GF-D8 (cell line): ENCODE results near the gene GNAT1.
A peak's percentile ranks its signal among the peaks of the same experiment; 100 is the strongest.

ENCODE experiments used
- DNase-seq: peaks from one replicate; lab custom pipeline; 2025; lab: John Stamatoyannopoulos, UW

GNAT1 gene

DNA sequence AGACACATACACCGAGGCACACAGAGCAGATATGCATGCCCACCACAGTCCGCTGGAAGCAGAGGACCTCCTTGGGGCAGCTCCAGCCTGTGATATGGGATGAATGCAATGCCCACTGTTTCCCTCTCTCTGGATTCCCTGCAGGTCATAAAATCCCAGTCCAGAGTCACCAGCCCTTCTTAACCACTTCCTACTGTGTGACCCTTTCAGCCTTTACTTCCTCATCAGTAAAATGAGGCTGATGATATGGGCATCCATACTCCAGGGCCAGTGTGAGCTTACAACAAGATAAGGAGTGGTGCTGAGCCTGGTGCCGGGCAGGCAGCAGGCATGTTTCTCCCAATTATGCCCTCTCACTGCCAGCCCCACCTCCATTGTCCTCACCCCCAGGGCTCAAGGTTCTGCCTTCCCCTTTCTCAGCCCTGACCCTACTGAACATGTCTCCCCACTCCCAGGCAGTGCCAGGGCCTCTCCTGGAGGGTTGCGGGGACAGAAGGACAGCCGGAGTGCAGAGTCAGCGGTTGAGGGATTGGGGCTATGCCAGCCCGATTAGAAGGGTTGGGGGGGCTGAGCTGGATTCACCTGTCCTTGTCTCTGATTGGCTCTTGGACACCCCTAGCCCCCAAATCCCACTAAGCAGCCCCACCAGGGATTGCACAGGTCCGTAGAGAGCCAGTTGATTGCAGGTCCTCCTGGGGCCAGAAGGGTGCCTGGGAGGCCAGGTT, at the start of gene GNAT1:
Gene GNAT1, plus strand, starts transcription at position 675 of the 725 bp plus-strand sequence. CDS start 116 bp downstream, outside the sequence.
- DNase-seq, result peak; percentile 39

DNA sequence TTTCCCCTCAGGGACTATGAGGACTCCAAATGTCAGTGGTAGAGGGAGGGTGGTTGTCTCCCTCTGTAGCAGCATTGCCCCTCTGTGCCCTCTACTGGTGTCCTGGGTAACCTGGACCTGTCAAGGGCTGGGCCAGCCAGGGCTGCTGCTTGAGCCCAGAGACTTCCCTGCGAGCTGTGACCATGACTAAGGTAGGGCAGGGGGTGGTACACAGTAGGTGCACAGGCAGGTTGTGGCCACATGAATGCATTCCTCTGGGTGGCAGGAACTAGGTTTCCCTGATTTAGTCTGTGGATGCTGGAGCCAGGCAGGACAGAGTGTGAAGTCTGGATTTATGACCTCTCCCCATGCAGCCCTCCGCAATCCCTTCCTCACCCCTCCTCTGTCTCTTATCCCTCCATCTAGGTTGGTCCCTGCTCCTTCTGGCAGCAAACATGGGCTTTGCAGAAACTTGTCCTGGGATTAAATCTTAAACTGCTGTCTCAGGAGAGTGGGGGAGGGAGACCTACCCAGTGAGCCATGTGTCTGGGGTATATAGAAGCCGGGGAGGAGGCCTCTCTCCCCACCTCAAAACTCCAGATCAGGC, 45.0 kb upstream of the GNAT1 start:
- DNase-seq, result no peak

DNA sequence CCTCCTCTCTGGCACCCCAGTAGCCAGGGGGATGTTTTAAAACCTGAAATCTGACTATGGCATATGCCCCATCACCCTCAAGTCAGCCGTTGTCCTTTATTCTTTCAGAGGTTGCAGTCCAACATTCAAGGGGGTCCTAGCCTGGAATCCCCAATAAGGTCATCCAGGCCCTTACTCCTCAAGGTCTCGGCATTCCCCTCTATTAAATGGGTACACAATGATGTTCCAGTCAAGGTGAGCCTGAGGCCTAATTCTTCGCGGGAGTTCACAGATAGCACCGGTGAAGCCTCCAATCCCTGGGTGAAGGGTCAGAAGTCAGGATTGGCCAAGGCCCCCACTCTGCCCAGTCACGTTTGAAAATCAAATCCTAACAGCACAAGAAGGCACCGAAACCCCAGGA, 44.4 kb upstream of the GNAT1 start:
- no peak for DNase-seq

DNA sequence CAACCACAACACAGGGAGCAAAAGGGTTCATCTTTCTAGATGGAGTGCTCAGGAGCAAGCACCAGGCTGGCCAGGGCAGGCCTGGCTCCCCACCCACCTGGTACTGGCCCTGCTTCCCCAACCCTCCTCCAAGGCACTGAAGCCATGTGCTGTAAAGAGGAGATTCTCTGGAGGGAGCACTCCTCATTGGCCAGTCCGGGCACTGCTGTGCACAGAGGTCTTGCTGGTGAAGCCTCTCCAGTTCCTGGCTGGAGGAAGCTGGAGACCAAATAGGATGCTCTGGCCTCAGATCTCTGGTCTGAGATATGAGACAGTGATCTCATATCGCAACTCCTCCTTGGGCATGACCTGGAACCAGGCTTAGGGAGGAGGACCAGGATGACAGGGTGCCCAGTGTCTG, 44.0 kb upstream of the GNAT1 start:
- no peak for DNase-seq

DNA sequence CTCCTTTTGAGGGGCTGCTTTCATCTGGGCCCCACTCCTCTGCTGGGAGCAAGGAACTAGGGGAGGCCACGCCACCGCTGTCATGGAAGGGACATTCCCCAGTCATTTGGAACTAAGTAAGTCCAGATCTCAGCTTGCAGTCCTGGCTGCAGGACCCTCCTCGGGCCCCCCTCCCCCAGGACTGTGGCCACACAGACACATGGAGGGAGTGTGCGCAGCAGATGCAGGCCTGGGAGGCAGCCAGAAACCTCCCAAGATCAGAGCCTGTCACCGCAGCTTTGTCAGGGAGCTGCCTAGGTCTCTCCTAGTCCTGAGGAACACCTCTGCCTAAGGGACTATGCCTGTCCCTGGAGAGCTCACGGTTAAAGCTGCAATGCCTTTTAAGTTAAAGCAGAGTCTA, 43.5 kb upstream of the GNAT1 start:
- no peak for DNase-seq

DNA sequence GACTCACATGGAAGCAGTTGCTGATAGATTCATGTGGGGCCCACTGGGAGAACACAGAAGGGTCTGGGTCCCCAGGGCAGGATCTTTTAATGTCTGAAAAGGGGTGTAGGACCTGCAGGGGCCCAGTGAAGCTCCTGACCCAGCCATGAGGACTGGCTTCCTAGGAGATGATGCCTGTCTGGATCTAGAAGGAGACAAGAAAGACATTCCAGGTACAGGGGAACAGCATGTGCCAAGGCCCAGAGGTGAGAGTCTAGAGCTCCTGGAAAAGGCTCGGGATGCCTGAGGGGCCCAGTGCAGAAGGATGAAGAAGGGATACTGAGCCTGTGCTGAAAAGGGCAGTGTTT, 41.0 kb upstream of the GNAT1 start:
- no peak for DNase-seq

DNA sequence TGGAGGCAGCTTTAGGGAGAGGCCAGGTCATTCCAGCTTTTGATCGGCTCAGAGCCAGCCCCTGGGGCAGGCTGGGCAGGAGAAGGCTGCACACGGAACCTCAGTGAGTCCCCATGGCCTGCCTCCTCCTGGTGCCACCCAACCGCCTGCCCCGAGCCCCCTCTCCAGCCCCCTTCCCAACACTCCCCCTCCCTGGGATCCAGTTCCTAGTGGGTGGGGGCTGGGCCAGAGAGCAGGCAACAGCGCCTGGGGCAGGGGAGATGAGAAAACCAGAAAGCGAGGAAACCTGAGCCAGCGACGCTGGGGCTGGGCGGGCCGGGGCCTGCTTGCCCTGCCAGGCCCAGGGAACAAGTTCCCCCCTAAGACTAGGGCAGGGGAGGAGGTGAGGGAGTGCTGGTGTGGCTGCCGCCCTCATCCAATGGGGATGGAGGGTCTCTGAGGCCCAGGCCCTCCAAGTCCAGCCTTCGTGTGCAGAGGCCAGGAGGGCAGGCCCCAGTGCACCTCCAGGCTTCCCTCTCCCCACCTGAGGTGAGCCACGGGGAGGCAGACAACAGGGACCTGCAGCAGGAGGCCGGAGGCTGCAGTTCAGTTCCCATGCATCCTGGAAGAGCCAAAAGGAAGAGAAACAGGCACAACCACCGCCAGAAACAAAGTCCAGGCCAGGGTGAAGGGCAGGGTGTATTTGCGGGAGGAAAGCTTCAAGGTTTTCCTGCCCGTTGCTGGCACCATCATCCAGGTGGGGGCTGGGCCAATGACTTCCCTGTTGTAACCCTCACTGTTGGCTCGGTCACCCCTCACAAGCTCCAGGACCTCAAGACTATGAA, 40.3 kb upstream of the GNAT1 start:
- DNase-seq, result no peak

DNA sequence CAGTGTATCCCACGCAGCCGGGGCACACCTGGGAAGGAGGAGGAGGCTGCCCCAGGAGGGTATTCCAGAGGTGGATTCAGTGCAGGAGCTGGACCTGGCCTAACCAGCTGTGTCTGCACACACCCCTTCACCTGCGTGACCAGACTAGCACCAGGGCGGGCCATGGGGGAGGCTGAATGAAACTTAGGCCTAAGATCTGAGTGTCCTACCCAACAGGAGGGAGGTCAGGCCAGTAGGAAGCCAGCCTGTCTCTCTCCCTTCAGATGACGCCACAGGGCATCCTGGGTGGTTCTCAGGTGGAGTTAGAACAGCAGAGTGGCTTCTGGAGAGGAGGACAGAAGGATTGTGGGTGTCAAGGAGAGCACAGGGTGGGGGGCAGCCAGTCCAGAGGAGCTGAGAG, 39.7 kb upstream of the GNAT1 start:
- DNase-seq, result no peak

DNA sequence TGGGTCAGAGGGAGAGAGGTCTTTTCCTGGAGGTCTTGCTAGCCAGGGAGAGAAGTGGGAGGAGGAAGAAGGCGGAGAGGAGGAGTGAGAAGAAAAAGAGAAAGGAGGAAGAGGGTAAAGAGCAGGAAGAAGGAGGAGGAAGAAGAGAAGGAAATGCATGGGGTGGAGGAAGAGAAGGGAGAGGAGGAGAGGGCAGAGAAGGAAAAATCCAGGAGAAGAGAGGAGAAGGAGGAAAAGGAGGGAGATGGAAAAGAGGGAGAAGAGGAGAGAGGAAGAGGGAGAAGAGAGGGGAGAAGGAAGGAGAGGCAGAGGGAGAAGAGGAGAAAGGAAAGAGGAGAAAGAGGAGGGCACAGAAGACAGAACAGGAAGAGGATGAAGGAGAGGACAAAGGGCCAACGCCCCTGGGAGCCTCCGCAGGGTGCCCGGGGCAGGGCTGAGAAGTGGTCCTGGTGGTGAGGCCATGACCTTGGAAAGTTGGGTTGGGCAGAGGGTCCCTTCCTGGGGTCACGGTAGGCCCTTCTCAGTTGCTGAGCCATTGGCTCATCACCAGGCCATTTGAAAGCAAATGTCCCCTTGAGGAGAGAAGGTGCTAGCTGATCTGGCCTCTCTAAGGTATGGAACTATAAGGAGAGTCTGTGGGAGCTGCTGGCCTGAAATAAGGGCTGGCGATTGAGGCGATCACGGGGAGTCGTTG, 37.5 kb upstream of the GNAT1 start:
- DNase-seq, result no peak

DNA sequence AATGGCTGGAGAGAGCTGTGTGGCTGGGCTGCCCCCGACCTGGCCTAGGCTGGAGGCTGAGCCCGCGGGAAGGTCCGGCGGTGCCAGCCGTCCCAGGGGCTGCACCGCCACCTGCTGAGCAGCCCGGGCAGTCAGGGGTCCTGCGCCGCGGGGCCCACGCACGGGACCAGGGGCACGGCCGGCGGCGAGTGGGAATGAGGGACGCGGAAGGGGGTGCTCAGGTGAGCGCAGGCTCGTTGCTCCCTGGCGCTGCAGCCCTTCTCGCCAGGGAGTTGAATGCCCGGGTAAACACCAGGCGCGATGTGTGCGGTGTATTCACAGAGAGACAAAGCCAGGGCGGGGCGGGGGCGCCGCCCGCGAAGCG, 37.0 kb upstream of the GNAT1 start:
- DNase-seq, result no peak

DNA sequence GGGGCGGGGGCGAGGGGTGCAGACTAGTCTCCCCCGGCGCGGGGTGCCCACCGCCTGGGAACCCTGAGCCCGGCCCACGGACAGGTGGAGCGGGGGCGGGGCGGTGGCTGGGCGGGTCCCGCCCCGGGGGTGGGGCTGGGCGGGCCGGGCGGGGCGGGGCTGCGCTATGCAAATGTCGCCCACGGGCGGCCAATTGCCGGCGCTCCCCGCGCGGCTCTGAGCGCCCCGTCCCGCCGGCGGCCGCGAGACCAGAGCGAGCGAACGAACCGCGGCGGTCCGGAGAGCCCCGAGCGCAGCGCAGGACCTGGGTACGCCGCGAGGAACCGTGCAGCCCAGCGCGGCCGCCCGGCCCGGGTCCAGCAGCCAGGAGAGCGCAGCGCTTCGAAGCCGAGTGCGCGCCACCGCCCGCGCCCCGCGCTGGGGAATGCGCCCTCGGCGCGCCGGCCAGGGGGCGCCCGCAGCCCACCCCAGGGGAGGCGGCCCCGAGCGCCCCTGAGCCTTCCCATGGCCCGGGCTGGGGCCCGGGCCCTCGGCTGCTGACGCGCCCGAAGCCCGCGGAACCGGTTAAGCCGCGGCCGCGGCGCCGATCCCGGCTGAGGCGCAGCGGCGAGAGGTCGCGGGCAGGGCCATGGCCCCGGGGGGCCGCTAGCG, 36.4 kb upstream of the GNAT1 start, which contains the start of gene SEMA3F:
Gene SEMA3F, plus strand, starts transcription at position 485 of the 651 bp plus-strand sequence. CDS start 4,299 bp downstream, outside the sequence.
- DNase-seq, result no peak

DNA sequence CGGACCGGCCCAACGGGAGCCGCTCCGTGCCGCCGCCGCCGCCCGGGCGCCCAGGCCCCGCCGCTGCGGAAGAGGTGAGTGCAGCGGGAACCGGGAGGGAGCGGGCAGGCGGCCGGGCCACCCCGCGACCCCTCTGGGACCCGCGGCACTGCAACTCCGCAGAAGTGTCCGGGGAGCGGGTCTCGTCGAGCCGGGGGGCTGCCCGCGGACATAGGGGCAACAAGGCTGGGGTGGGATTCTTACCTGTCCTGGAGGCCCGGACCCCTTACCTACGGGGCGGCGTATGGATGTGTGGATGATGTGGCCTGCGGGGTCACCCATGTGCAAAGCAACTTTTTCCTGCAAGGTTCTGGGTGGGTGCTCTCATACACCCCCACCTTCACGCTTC, 35.9 kb upstream of the GNAT1 start:
- DNase-seq, result no peak

DNA sequence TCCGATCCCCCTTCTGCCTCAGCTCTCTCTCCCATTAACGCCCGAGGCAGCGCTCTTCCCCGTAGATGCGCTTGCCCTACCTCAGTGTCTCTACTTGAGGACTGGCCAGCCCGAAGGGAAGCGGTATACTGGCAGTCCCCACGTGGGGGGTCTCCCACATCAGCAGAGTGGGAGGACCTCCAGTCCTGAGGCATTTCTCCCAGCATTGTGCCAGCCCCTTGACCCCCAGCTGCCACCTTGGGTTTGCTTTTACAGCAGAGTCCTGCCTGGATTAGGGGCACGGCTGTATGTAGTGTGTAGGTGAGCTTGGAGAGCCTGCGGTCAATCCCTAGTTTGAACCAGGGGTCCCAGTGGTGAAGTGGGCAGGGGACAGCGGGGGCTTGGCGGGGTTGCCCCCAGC, 35.5 kb upstream of the GNAT1 start:
- DNase-seq, result no peak

DNA sequence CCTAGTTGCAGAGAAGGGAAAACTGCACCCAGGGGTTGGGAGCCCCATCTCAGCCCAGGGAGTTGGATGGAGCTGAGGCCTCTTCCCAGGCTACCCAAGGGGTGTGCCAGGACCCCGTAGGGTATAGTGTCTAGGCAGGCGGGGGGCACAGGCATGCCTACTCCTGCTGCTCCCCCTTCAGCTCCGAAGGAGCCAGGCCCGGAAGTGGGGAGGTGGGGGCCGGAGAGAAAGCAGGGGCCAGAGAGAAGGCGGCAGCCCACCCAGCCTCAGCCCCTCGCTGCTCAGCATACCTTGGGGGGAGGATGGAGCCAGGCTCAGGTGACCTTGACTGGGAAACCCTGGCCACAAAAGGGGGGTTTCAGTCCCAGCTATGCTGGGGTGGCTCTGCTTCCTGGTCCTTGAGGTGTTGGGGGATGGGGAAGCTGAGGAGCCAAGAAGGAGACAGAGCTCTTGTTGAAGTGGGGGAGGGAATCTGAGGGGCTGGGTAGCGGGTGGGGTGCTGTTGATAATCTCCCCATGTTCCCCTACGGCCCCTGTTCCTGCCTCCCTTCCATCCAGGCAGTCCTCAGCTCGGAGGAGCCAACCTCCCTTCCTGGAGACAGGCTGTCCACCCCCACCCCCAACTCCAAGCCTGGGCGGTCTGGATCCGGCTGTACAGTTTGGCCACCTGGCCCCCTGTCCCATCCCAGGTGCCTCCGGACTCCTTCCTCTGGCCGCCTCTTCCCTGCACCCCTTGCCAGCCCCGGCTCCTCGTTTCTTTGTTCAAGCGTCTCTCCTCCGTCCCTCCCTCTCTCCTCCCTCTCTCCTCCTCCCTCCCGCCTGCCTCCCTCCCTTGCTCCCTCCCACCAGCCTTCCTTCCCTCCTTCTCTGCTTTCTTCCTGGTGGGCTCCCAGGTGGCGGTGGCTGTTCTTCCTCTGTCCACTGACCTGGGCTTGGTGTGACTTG, 34.6 kb upstream of the GNAT1 start:
- no peak for DNase-seq

DNA sequence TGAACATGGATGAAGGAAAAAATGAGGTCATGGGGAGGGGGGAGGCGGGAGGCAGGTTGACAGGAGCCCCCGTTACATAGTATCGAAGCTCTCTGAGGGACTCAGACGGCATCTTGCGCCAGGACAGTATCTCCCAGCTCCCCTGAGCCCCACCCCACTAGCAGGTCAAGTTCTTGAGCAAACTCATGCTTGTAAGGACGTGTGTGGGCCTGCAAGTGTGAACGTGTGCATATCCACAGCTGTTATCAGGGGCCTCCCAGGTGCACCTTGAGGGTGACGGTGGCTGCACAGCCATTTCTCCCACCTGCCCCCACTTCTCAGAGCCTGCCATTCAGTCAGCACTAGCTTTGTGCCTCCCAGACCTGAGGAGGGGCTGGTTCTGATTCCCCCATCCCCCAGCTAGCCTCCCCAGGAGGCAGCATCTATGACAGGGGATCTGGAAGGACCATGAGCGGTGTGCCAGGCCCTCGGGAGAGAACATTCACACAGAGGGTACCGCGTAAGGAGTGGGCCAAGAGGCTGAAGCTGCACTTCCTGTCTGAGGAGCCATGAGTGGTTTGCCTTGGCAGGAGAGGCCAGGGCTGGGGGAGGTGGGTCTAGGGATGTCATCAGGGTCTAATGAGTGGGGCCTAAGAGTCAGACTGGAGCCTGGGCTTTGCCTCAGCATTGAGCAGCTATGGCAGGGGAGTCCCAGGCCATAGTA, 33.4 kb upstream of the GNAT1 start:
- DNase-seq, result no peak

DNA sequence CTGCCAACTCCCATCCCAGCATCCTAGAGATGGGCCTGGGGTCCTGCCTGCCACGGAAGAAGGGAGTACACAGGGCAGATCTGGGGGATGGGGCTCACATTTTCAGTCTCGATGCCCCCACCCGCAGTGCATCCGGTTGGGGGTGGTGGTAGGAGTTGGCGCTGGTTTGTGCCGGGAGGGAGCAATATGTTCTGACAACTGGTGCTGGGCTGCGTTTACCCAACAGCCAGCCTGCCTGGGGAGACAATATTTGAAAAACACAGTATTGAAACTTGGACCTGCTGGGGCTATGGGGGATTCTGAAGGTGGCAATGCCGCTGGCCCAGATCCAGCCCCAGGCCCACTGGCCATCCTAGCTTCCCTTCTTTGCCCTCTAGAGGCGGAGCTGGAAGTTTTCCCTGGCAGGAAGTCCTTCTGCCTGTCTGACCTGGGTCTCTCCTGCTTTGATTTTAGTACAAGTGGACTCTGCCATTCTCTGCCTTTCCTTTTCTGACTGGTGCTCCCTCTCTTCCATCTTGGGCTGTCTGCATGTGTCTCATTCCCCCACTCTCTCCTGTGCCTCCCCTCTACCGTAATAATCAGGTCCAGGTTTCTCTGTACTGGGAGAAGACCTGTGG, 32.8 kb upstream of the GNAT1 start:
- no peak for DNase-seq

DNA sequence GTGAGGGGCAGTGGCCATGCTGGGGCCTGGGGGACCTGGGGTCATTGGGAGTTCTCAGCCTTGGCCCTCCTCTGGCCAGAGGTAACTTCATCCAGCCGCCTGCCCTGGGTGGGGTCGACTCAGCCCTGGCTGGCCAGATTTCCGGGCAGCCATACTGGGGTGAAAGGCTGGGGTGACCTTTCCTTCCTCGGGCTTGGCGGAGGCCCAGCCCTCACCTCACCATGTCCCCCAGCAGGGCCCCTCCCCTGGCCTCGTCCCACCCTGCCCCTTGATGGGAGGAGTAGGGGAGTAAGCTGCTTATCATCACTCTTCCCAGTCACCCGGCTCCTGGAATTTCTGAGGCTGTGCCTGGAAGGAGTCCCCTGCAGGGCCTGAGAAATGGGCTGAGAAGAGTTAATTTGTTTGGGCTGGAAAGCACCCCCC, 30.8 kb upstream of the GNAT1 start:
- DNase-seq, result no peak

DNA sequence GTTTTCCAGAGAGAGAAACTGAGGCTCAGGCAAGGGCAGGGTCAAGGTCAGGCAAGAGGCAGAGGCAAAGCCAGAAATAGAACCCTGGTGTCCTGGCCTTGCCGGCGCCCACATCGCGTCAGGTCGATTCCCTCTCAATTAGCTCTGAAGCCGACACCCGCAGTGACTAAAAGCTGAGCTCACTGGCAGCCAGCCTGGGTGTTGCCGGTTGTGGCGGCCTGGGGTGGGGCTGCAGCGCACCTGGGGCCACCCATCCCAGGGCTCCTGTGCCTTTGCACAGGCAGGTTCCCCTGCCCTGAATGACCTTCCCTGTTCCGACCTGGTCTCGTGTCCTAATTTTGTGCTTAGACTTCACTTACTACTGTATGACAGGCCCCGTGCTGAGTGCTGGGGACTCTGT, 30.1 kb upstream of the GNAT1 start:
- DNase-seq, result no peak

DNA sequence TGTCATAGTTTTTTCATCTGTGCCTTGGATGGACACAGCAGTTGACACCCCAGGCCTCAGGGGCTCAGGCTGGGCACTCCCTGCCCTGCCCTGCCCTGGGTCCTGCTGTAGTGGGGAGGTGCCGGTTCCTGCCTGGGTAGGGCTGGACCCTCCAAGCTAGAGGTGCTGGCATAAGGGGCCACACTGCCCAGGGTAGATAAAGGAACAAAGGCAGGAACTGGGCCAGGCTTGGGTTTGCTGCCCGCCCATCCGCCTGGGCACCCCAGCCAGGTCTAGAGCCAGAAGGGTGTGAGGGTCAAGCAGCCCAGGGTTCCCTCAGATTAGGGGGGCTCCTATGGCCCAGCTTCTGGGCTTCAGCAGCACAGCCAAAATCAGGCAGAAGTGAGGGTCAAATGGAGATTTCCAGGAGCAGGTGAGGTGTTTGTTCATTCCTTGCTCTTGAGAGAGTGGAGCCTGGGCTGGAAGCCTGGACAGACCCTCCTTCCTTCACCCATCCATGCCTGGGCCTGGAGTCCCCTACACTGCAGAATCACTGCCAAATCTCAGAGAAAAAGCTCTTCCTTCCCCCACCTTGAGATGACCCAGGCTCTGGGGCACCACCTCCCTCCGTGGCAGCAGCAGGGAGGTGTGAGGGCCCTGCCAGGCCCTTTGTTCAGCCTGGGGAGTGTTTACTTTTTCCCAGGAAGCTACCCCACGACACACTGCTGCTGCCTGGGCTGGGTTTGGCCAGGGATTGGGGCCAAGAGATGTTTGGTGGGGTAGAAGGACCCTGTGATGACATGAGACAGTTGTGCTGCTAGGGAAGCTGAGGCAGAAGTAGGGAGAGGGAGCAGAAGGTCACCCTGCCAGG, 29.2 kb upstream of the GNAT1 start:
- no peak for DNase-seq
